Body of pancreas (tissue), 4 donors: Measurements from ENCODE around the gene HES2. TPM values are rescaled to one million over a fixed set of nuclear protein-coding genes. Genes with fewer than 3 reads are reported as not detected.
"Not testable (repeated sequence)": the region's sequence is repeated elsewhere in the genome, so short reads cannot be mapped to it uniquely, and the experiment has no call there.

Experiments
- ATAC-seq: fragments of 150-250 bp; one replicate; pipeline ENCODE4 v1.9.1; 2016
- DNase-seq, 4 donors: peaks; one replicate each; pipeline ENCODE4 v3.0.0-alpha.2; 2019
- H3K27ac ChIP-seq, 4 donors: fragments of 200-600 bp; sonication (generic); 1 replicate in 3 of 4; 2 replicates in 1 of 4; pipeline versions ENCODE4 v1.5.1 to v1.6.1; 2016 to 2019; ENCODE audit warnings: mild to moderate bottlenecking in 1 of 4, mixed read lengths in 1 of 4, moderate library complexity in 1 of 4
- H3K27me3 ChIP-seq, 2 donors: fragments of 200-600 bp; sonication (generic); one replicate each; pipeline ENCODE4 v1.6.0; 2016; ENCODE audit warnings: mild to moderate bottlenecking in 1 of 2
- H3K36me3 ChIP-seq, 2 donors: fragments of 200-600 bp; sonication (generic); replicated peaks in 1 of 2; 2 replicates each; pipeline ENCODE4 v1.5.1; 2016; ENCODE audit warnings: low read depth in 2 of 2; ENCODE audit not compliant: insufficient read depth in 1 of 2
- H3K4me1 ChIP-seq: fragments of 200-600 bp; sonication (generic); one replicate; pipeline ENCODE4 v1.6.0; 2016
- H3K4me3 ChIP-seq, 2 donors: fragments of 200-600 bp; sonication (generic); 1 replicate in 1 of 2; 2 replicates in 1 of 2; pipeline ENCODE4 v1.5.1; 2016 to 2019
- H3K9me3 ChIP-seq, 3 donors: fragments of 200-600 bp; sonication (generic); 1 replicate in 2 of 3; 2 replicates in 1 of 3; pipeline ENCODE4 v1.5.1; 2016
- POLR2A ChIP-seq, 3 donors: fragments of 450-650 bp; IDR thresholded peaks; one replicate each; pipeline ENCODE4 v1.6.1; 2016; ENCODE audit warnings: antibody characterized with exemption in 3 of 3, mild to moderate bottlenecking in 2 of 3
- WGBS, 2 donors: methylation state at CpG; one replicate each; pipeline ENCODE4 v1.1.5; 2017; 5-methylcytosine and 5-hydroxymethylcytosine counted together
- intact Hi-C: fragments of 100-400 bp; cut with DNase I; formaldehyde crosslinking; loops from one replicate; pipeline ENCODE4 v1.15.1; 2023
- total RNA-seq, 2 donors: library from RNA; depleted of rRNA; stranded (reverse); fragments of >200 nt; gene quantifications; one replicate each; pipeline ENCODE4 v1.1.0, GENCODE V29; 2016
- TF ChIP-seq, protein P1 (sequence below), 7 experiments: fragments of 450-650 bp in 4 of 7; fragments of 200-600 bp in 3 of 7; sonication (generic) in 3 of 7; IDR thresholded peaks; one replicate each; pipeline ENCODE4 v1.5.1; 2016 to 2019; ENCODE audit warnings: antibody characterized with exemption in 7 of 7

Gene HES2
- total RNA-seq, 2 donors from 2014 or later: 0.26 TPM; not detected in 1

DNA sequence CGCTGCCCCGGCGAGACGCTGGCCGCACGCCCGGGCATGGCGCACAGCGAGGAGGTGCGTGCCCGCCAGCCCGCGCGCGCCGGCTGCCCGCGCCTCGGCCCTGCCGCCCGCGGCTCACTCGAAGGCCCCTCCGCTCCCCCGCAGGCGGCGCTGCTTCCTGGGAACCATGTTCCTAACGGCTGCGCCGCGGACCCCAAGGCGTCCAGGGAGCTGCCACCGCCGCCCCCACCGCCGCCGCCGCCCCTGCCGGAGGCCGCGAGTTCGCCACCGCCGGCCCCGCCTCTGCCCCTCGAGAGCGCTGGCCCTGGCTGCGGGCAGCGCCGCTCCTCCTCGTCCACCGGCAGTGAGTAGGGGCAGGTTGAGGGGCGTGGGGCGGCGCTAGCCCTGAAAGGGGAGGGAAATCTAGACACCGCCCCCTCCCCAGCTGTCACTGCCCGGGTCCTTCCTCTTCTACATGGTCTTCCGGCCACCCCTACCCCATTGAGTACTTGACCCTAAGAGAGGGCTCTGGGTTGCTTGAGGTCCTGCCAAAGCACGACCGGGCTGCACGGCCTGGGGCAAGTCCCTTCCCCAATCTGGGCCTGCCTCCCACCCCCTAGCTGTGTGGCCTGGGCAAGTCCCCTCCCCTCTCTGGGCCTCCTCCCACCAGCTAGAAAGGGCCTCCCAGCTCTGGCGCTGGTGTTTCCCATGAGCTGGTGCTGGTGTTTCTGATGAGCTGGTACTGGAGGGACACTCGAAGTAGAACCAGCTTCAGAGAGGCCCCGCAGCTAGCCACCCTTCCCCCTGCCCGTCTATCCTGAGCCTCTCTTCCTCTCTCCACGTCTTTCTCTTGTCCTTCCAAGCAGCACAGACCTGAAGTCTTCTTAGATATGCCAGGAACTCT lies 29.3 kb upstream of the HES2 start:
- intact Hi-C loops: no loop called here
- ATAC-seq (no peak), DNase-seq (peak in 1 of 4 donors; percentile 42)
- Histone ChIP-seq H3K4me3 (no peak overlapping the region), H3K36me3 (no peaks in the 10 kb centered on the region), H3K27ac (no peak overlapping the region), H3K9me3 (no peaks in the 10 kb centered on the region), H3K4me1 (peaks cover 27% of the 10 kb centered on the region), H3K27me3 (peaks cover 0 to 20% of the 10 kb centered on the region in 2 donors)
- no peak for TF ChIP-seq POLR2A (IDR thresholded peaks at IDR 0.05)
- TF ChIP-seq, protein P1, sequence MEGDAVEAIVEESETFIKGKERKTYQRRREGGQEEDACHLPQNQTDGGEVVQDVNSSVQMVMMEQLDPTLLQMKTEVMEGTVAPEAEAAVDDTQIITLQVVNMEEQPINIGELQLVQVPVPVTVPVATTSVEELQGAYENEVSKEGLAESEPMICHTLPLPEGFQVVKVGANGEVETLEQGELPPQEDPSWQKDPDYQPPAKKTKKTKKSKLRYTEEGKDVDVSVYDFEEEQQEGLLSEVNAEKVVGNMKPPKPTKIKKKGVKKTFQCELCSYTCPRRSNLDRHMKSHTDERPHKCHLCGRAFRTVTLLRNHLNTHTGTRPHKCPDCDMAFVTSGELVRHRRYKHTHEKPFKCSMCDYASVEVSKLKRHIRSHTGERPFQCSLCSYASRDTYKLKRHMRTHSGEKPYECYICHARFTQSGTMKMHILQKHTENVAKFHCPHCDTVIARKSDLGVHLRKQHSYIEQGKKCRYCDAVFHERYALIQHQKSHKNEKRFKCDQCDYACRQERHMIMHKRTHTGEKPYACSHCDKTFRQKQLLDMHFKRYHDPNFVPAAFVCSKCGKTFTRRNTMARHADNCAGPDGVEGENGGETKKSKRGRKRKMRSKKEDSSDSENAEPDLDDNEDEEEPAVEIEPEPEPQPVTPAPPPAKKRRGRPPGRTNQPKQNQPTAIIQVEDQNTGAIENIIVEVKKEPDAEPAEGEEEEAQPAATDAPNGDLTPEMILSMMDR (IDR thresholded peaks at IDR 0.05): peak in 1 of 7 experiments; percentile 14
- 35 to 72% methylated on average over 9 to 42 of the region's 66 CpGs for WGBS, 2 donors

- H3K4me3 ChIP-seq: no peak overlapping the region
- intact Hi-C loops: no loop called here
- DNase-seq: peak in 1 of 4 donors; percentile 58
- ATAC-seq: no peak
- 6% methylated on average over 59 of the region's 68 CpGs; no CpG with 5 or more reads in 1 of the 2 donors for WGBS, 2 donors
- H3K27ac ChIP-seq: peak overlapping the region in 1 of 4 donors; percentile 25
- H3K36me3 ChIP-seq: no peaks in the 10 kb centered on the region
- H3K27me3 ChIP-seq: peaks cover 0 to 20% of the 10 kb centered on the region in 2 donors
- H3K4me1 ChIP-seq: peaks cover 27% of the 10 kb centered on the region
- H3K9me3 ChIP-seq: no peaks in the 10 kb centered on the region
- no peak for TF ChIP-seq POLR2A (IDR thresholded peaks at IDR 0.05)
- TF ChIP-seq, protein P1 (IDR thresholded peaks at IDR 0.05): no peak
These were observed 28.4 kb upstream of the HES2 start for GRCh38 chr1:6447818-6448748.

DNA sequence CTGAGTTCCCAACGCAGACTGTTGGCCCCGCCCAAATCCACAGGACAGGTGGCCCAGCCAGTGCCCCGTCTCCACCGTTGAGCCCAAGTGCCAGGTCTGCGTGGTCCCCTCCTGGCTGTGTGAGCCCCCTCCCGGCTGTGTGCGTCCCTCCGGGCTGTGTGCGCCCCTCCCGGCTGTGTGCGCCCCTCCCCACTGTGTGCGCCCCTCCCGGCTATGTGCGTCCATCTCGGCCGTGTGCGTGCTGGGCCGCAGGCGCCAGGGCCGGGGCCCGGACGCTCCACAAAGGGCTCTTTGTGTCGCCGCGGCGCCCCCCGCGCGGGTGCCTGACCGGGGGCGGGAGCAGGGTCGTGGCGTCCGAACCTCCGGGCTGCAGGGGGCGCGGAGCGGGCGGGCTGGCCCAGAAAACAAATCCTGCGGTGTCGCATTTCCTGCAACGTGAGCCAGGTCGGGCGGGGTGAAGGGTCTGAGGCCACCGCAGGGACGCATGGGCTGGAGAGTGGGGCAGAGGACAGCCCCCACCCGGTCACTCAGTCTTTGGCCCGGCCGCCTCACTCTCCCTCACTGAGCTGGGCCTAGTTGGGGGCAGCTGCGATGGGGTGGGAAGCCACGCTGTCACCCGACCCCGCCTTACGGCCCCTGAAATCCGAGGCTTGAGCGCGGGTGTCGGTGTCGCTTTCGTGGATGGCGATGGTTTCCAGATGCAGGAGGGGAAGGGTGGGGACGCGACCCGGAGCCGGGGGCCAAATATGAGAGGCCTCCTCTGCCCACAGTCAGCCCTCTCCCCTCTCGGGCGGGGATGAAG lies 27.5 kb upstream of the HES2 start:
- H3K27me3 ChIP-seq: peaks cover 0 to 20% of the 10 kb centered on the region in 2 donors
- H3K27ac ChIP-seq: peak overlapping the region in 1 of 4 donors; percentile 25
- ATAC-seq (no peak), DNase-seq (no peak)
- intact Hi-C loops: no loop called here
- no peak overlapping the region for H3K4me3 ChIP-seq
- 13% methylated on average over 50 of the region's 67 CpGs; no CpG with 5 or more reads in 1 of the 2 donors for WGBS, 2 donors
- TF ChIP-seq, protein P1 (IDR thresholded peaks at IDR 0.05): no peak
- no peak for TF ChIP-seq POLR2A (IDR thresholded peaks at IDR 0.05)
- no peaks in the 10 kb centered on the region for H3K36me3 ChIP-seq
- H3K9me3 ChIP-seq: no peaks in the 10 kb centered on the region
- peaks cover 27% of the 10 kb centered on the region for H3K4me1 ChIP-seq

GRCh38 chr1:6446665-6447015 lies 26.9 kb upstream of the HES2 start:
- Histone ChIP-seq H3K27me3 (peaks cover 0 to 20% of the 10 kb centered on the region in 2 donors), H3K36me3 (no peaks in the 10 kb centered on the region), H3K9me3 (no peaks in the 10 kb centered on the region), H3K4me3 (no peak overlapping the region), H3K4me1 (peaks cover 27% of the 10 kb centered on the region), H3K27ac (peak overlapping the region in 1 of 4 donors; percentile 25)
- TF ChIP-seq, protein P1 (IDR thresholded peaks at IDR 0.05): no peak
- TF ChIP-seq POLR2A (IDR thresholded peaks at IDR 0.05): no peak
- DNase-seq: no peak
- intact Hi-C loops: no loop called here
- no peak for ATAC-seq
- WGBS, 2 donors: 66 to 91% methylated on average over 1 to 4 of the region's 4 CpGs

GRCh38 chr1:6445929-6446328 lies 26.2 kb upstream of the HES2 start:
- Histone ChIP-seq H3K27me3 (peaks cover 0 to 20% of the 10 kb centered on the region in 2 donors), H3K4me1 (peaks cover 22% of the 10 kb centered on the region)
- H3K9me3 ChIP-seq, H3K27ac ChIP-seq, ATAC-seq, H3K36me3 ChIP-seq, intact Hi-C loops, H3K4me3 ChIP-seq, DNase-seq: not testable (repeated sequence)
- 43 to 58% methylated on average over 1 to 3 of the region's 4 CpGs for WGBS, 2 donors
